Breast epithelium (tissue), 3 donors: ENCODE measurements around the gene RBP5.

Experiments
- CTCF ChIP-seq, 3 donors: fragments of 450-650 bp; IDR thresholded peaks; one replicate each; pipeline ENCODE4 v1.5.1; 2016 to 2017; ENCODE audit warnings: antibody characterized with exemption in 3 of 3, mild to moderate bottlenecking in 3 of 3, moderate library complexity in 3 of 3
- POLR2A ChIP-seq: fragments of 450-650 bp; IDR thresholded peaks from one replicate; pipeline ENCODE4 v1.6.1; 2016; ENCODE audit warnings: antibody characterized with exemption, mild to moderate bottlenecking, moderate library complexity
- POLR2AphosphoS5 ChIP-seq, 3 donors: sonication (generic); formaldehyde crosslinking; IDR thresholded peaks; one replicate each; pipeline ENCODE4 v1.6.1; 2017; ENCODE audit warnings: antibody characterized with exemption in 3 of 3

GRCh38 chr12:7123806-7124522 lies 4.7 kb downstream of the RBP5 start:
- TF ChIP-seq POLR2A (no peak), CTCF (IDR thresholded peaks at IDR 0.05) (no peak), POLR2AphosphoS5 (IDR thresholded peaks at IDR 0.05) (no peak)
